ENCODE data around the gene NUDT2.

GRCh38 chr9:34291423-34291822 is 37.9 kb upstream of the NUDT2 start:
- TF ChIP-seq CTCF (IDR thresholded peaks at IDR 0.05) (no peak), EP300 (IDR thresholded peaks at IDR 0.05; ENCODE audit: low read depth) (no peak)

Measured in transverse colon (tissue), 3 donors.